Memory B cell (primary cell): ENCODE measurements around the gene PRG2.

Experiments
- ATAC-seq: fragments of 150-1000 bp; cut with Tn5 transposase; 2 replicates; pipeline ENCODE4 v1.10.0; 2021; ENCODE audit warnings: low read depth, mild to moderate bottlenecking, moderate library complexity
- DNase-seq, 2 donors: peaks; one replicate each; pipeline ENCODE4 v3.0.0; 2022; ENCODE audit warnings: low spot score in 2 of 2
- H3K27ac Mint-ChIP-seq: one replicate; pipeline ENCODE4 v1.8.0; 2022; ENCODE audit warnings: mild to moderate bottlenecking, moderate library complexity, mixed read lengths
- H3K27me3 Mint-ChIP-seq: one replicate; pipeline ENCODE4 v1.8.0; 2022; ENCODE audit warnings: mixed read lengths
- H3K36me3 Mint-ChIP-seq: one replicate; pipeline ENCODE4 v1.8.0; 2022; ENCODE audit warnings: mild to moderate bottlenecking, mixed read lengths
- H3K4me1 Mint-ChIP-seq: one replicate; pipeline ENCODE4 v1.8.0; 2022; ENCODE audit warnings: mixed read lengths
- H3K4me3 Mint-ChIP-seq: one replicate; pipeline ENCODE4 v1.8.0; 2022; ENCODE audit warnings: mild to moderate bottlenecking, moderate library complexity, mixed read lengths
- H3K9me3 Mint-ChIP-seq: one replicate; pipeline ENCODE4 v1.8.0; 2022; ENCODE audit warnings: mixed read lengths

Gene PRG2

DNA sequence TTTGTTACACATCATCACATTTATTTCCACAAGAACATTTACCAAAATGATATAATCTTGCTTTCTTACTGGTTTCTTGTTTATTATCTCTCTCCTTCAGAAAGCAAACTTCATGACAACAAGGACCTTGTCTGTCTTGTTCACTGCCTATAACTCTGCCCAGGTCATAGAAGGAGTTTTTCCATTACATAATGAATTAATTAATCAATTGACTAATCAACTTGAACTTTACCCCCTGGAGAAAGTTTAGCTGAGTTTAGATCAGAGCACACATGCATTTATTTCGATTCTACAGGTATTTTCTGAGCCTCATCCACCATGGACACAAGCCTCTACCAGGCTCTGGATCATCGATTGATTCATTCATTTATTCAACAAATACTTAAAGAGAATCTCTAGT, 6.3 kb upstream of the PRG2 start:
- H3K27me3 Mint-ChIP-seq, result no peaks in the 10 kb centered on the region
- no peaks in the 10 kb centered on the region for H3K9me3 Mint-ChIP-seq
- DNase-seq (no peak), ATAC-seq (no peak)
- H3K4me3 Mint-ChIP-seq, result no peak overlapping the region
- H3K36me3 Mint-ChIP-seq, result no peaks in the 10 kb centered on the region
- no peak overlapping the region for H3K27ac Mint-ChIP-seq
- no peaks in the 10 kb centered on the region for H3K4me1 Mint-ChIP-seq

DNA sequence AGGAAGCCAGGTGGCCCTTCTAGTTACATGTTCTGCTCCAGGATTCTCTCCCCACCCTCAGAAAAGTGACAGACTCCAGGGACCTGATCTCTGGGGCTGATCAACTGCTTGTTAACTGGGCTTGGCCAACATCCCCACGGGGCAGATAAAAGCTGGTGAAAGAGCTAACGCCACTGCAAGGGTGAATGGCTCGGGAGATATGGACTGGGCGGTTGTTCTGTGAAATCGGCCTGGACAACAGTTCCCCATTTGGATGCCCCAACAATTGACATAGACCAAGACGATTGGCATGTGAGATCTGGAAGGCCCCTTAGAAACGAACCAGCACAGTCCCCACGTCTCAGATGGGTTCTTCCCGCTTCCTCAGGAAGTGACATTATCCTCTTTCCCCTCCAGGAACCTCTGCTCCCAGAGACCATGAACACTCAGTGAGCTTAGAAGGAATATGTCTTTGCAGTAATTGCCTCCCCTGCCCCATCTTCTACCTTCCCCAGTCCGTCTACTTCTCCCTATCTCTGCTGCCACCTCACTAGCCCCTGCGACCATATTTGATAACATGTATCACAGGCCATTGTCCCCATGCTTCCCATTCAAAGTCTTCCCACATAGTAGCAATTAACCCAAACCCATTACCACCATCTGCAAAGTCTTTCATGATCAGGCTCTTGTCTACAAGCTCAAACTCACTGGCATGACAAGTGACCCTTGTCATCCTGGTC, 5.6 kb upstream of the PRG2 start:
- no peak overlapping the region for H3K27ac Mint-ChIP-seq
- DNase-seq (no peak), ATAC-seq (no peak)
- no peaks in the 10 kb centered on the region for H3K9me3 Mint-ChIP-seq
- H3K4me1 Mint-ChIP-seq, result no peaks in the 10 kb centered on the region
- no peaks in the 10 kb centered on the region for H3K27me3 Mint-ChIP-seq
- H3K4me3 Mint-ChIP-seq, result no peak overlapping the region
- H3K36me3 Mint-ChIP-seq, result no peaks in the 10 kb centered on the region

DNA sequence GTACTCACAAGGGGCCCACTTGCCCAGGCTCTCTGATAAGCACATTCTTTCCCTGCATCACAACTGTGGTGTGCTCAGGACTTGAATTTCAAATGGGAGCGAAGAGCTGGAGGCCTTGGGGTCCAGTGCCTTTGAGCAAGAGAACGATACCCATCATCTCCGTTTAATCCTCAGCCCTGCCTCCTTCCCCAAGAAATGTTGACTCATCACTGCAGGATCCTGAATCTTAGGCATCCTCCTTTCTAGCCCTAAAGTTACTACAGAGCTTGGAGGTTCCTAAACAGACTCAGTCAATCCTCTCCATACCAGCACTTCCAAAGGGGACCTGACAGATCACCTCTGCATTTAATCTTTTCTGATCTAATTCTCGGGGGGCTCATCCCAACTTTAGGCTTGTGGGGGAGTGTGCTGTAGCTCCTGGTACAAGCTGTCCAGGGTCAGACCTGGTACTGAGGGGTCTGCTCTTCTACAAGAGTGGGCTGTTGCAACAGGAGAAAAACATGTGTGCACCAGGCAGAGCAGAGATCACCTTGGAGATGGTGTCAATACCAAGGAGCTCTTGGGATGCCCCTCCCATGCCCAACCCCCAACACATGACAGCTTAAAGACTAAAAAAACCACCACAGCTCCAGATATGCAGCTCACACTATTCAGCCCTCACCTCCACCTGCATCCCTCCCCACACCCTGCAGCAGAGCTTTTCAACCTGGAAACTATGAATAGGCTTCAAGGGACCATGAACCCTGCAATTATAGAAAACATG, 3.9 kb upstream of the PRG2 start:
- no peak overlapping the region for H3K27ac Mint-ChIP-seq
- no peaks in the 10 kb centered on the region for H3K27me3 Mint-ChIP-seq
- ATAC-seq, result no peak
- no peak for DNase-seq
- H3K4me3 Mint-ChIP-seq, result no peak overlapping the region
- H3K4me1 Mint-ChIP-seq, result no peaks in the 10 kb centered on the region
- no peaks in the 10 kb centered on the region for H3K36me3 Mint-ChIP-seq
- H3K9me3 Mint-ChIP-seq, result no peaks in the 10 kb centered on the region

DNA sequence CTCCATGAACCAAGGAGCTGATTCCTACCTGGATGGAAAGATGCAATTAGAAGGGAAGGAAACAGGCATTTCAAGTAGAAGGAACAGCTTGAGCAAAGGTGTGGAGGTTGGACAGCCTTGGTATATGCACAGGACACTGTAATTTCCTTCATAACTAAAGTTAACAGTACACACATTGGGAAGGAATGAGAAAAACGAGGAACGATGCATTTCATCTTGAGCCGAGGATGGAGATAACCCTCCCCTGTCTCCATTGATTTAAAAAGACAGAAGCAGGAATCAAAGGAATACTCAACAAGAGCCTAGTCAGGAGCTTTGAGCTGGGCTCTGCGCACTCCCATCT, 2.3 kb upstream of the PRG2 start:
- H3K36me3 Mint-ChIP-seq, result no peaks in the 10 kb centered on the region
- no peaks in the 10 kb centered on the region for H3K9me3 Mint-ChIP-seq
- ATAC-seq, result no peak
- no peak overlapping the region for H3K27ac Mint-ChIP-seq
- no peaks in the 10 kb centered on the region for H3K4me1 Mint-ChIP-seq
- H3K4me3 Mint-ChIP-seq, result no peak overlapping the region
- H3K27me3 Mint-ChIP-seq, result no peaks in the 10 kb centered on the region
- DNase-seq, result no peak

DNA sequence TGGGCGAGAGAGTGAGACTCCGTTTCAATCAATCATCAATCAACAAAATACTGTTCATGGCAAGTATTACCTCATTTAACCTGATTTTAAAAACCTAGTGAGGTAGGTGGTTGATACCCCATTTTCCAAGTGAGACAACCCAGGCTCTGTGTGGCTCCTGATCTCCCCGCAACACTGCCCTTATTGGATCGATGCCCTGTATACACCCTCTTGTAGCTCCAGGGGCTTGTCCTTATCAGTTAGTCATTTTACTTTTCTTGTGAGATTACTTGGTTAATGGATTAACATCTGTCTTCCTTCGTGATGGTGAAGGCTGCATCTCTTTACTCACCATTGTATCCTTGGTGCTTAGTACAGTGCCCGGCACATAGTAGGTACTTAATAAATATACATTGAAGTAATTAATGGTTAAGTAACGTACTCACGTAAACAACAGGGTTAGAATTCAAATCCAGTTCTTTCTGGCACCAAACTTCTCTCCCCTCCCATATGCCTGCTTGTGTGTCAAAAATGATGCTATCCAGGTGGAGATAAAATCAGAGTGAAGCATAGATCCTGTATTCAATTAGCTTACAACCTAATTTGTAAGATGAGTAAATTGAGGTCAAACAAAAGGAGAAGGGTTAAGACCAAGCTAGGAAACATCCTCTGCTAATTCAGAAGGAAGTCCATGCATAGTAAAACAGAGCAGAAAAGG, 1.8 kb upstream of the PRG2 start:
- Mint-ChIP-seq H3K4me1 (no peaks in the 10 kb centered on the region), H3K27me3 (no peaks in the 10 kb centered on the region), H3K27ac (no peak overlapping the region), H3K36me3 (no peaks in the 10 kb centered on the region), H3K4me3 (no peak overlapping the region), H3K9me3 (no peaks in the 10 kb centered on the region)
- DNase-seq (no peak), ATAC-seq (no peak)

DNA sequence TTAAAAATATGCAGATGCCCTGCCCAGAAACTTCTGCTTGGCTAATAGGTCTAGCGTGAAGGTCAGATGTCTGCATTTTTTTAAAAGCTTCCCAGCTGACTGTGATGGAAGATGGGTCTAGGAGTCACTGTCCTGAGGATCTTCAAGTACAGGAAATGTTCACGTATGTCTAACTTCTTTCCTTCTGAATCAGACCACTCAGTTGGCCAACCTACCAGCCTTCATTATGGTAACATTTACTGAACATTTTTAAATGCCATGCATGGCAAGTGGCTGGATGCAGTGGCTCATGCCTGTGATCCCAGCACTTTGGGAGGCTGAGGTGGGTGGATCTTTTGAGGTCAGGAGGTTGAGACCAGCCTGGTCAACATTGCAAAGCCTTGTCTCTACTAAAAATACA, 1.1 kb upstream of the PRG2 start:
- no peaks in the 10 kb centered on the region for H3K9me3 Mint-ChIP-seq
- ATAC-seq, result no peak
- no peaks in the 10 kb centered on the region for H3K36me3 Mint-ChIP-seq
- DNase-seq, result no peak
- no peaks in the 10 kb centered on the region for H3K27me3 Mint-ChIP-seq
- no peak overlapping the region for H3K4me3 Mint-ChIP-seq
- H3K27ac Mint-ChIP-seq, result no peak overlapping the region
- no peaks in the 10 kb centered on the region for H3K4me1 Mint-ChIP-seq

DNA sequence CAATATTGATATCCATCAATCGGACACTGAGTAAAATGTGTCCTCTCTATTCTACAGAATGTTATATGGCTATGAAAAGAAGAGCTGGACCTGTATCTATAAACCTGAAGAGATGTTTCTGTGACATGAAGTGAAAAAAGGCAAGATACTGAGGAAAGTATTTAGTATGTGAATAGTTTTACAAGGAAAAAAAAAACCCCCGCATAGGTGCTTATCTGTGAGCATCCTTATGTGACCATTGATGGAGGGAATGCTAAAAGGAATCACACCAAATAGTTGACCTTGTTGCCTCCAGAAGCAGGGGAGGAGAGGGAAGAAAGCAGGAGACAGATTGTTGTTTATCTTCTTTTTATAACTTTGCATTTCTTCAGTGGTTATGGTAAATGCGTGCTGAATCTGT, 661 bp upstream of the PRG2 start:
- Mint-ChIP-seq H3K27ac (no peak overlapping the region), H3K4me3 (no peak overlapping the region), H3K36me3 (no peaks in the 10 kb centered on the region), H3K9me3 (no peaks in the 10 kb centered on the region), H3K27me3 (no peaks in the 10 kb centered on the region), H3K4me1 (no peaks in the 10 kb centered on the region)
- ATAC-seq (no peak), DNase-seq (no peak)

DNA sequence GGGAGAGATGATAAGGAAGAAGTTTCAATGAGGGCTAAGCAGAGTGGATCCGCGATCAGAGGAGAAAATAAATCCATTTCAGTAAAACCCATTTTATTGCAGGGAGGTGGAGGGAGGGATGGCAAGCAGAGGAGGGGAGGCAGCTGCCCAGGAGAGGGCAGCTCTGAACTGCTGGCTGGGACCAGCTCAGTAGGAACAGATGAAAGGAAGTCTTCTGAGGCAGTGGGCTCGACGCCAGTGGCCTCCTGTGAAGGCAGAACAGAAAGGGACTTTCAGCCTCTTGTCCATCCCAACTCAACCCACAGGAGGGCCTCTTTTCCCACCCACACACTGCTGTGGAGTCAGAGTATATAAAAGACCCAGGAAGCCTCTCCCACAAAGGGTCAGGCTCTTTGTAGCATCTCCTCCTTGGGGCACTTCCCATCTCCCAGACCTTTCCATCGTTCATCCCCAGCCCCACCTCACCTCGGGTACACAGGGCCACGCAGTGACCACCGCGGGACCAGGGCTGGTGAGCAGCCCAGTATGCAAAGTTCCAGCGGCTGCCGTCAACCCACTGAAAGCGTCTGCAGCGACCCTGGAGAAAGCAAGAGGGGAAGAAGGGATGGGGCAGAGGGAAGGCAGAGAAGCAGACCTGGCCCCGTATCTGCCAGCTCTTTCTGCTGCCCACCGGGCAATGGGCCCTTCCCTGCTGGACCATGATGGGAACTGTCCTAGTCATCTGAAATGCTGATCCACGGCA, 3.0 kb downstream of the PRG2 start:
- no peak overlapping the region for H3K27ac Mint-ChIP-seq
- H3K27me3 Mint-ChIP-seq, result peaks cover 5% of the 10 kb centered on the region
- no peaks in the 10 kb centered on the region for H3K9me3 Mint-ChIP-seq
- no peak for DNase-seq
- ATAC-seq, result no peak
- H3K36me3 Mint-ChIP-seq, result no peaks in the 10 kb centered on the region
- no peak overlapping the region for H3K4me3 Mint-ChIP-seq
- no peaks in the 10 kb centered on the region for H3K4me1 Mint-ChIP-seq

DNA sequence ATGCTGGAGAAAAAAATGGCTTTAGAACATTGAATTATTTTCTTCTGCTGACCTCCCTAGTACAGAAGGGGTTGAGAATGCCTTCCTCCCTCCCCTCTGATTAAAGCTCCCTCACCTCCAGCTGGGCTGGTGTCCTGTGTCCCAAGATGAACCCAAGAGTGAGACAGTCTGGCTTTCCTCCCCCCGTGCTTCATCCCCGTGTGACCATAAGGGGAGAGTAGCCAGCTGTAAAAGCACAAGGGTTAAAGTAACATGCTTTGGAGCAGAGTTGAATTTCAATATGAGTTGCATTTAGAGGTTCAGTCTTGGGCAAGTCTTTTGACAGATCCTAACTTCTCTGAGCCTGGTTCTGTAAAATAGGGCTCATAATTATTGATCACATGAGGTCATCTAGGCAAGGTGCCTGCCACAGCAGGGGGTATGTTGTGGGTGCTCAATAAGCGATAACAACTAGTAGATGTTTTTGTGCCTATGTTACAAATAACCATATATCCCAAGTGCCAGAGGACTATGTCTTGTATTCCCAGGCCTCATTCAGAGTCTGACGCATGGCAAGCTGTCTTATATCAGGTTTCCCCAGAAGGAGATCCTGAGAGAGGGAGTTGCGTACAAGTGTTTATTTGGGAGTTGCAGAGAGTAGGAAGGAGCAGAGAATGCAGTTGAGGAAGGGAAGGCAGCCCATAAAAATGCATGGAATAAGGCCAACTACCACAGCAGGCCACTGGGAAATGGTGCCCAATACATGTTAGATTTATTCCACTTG, 4.1 kb downstream of the PRG2 start:
- no peaks in the 10 kb centered on the region for H3K4me1 Mint-ChIP-seq
- peaks cover 8% of the 10 kb centered on the region for H3K27me3 Mint-ChIP-seq
- H3K36me3 Mint-ChIP-seq, result no peaks in the 10 kb centered on the region
- H3K9me3 Mint-ChIP-seq, result no peaks in the 10 kb centered on the region
- ATAC-seq (no peak), DNase-seq (no peak)
- no peak overlapping the region for H3K4me3 Mint-ChIP-seq
- no peak overlapping the region for H3K27ac Mint-ChIP-seq

DNA sequence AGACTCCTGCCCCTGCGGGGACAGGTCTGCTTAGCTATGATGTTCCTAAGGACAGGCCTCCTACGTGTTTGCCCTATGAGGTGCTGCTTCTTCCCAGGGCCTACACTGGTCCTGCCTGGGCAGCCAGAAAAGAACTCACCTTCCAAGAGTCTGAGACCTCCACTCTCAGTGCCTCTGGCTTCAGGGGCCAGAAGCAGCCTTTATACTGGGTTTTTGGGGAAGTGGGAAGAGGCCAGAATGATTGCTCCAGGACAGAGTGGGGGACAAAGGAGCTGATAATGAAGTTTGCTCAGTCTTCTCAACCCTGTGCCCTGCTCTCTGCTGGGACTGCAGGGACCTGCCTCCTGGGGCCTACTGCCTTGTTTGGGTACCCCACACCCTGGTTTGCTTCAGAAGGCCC, 9.5 kb downstream of the PRG2 start, which contains the start of gene PRG3:
PRG3 (minus strand) TSS at position 176 of the 400 bp plus-strand sequence. CDS start 442 bp downstream, outside the sequence.
- Mint-ChIP-seq H3K9me3 (no peaks in the 10 kb centered on the region), H3K27ac (no peak within 1 kb of the TSS)
- ATAC-seq, result no peak

DNA sequence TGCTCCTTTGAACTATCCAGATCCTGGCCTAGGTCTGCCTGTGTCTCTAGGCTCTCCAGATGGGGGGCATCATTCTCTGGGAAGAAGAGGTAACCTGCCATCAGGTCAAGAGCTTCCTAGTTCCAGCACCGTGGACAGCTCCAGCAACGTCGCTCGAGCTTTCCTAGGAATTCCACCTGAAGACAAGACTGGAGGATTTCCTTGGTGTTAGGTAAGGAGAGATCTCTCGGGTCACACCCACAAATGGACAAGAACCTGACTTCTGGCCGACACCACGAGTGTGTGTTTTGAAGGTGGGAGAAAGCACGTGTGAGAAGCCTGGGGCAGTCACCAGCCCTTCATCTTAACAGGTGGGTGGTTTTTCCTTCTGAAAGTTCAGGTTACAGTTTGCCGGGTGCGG, 10.7 kb downstream of the PRG2 start:
- ATAC-seq, result no peak
- no peaks in the 10 kb centered on the region for H3K9me3 Mint-ChIP-seq
- H3K27ac Mint-ChIP-seq, result no peak overlapping the region
- DNase-seq, result no peak
- no peaks in the 10 kb centered on the region for H3K36me3 Mint-ChIP-seq
- H3K27me3 Mint-ChIP-seq, result peaks cover 16% of the 10 kb centered on the region
- H3K4me3 Mint-ChIP-seq, result no peak overlapping the region
- H3K4me1 Mint-ChIP-seq, result no peaks in the 10 kb centered on the region

More for the DNA sequence above, 9.5 kb downstream of the PRG2 start, which contains the start of gene PRG3:
- Mint-ChIP-seq H3K27me3 (peaks cover 19% of the 10 kb centered on the region), H3K36me3 (no peaks in the 10 kb centered on the region), H3K4me3 (no peak within 1 kb of the TSS), H3K4me1 (no peaks in the 10 kb centered on the region)
- DNase-seq, result no peak

DNA sequence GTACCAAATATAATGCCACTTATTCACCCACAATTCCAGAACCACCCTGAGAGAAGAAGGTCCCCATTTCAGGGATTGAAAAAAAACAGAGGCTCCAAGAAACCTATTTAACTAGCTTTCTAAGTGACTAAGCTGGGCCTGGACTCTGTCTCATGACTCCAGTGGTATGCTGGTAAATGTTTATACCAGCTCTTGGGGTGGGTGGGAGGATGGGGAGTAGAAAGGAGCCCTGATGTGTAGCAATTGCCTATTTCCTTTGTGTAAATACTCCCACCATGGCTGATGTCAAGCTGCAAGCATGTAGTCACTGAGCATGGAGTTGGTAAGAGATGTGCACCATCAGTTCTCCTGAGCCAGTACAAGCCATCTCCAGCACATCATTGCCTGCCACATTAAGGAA, 12.3 kb downstream of the PRG2 start:
- no peak overlapping the region for H3K27ac Mint-ChIP-seq
- ATAC-seq, result no peak
- H3K9me3 Mint-ChIP-seq, result no peaks in the 10 kb centered on the region
- DNase-seq, result no peak
- H3K4me1 Mint-ChIP-seq, result no peaks in the 10 kb centered on the region
- no peaks in the 10 kb centered on the region for H3K36me3 Mint-ChIP-seq
- no peak overlapping the region for H3K4me3 Mint-ChIP-seq
- peaks cover 16% of the 10 kb centered on the region for H3K27me3 Mint-ChIP-seq

DNA sequence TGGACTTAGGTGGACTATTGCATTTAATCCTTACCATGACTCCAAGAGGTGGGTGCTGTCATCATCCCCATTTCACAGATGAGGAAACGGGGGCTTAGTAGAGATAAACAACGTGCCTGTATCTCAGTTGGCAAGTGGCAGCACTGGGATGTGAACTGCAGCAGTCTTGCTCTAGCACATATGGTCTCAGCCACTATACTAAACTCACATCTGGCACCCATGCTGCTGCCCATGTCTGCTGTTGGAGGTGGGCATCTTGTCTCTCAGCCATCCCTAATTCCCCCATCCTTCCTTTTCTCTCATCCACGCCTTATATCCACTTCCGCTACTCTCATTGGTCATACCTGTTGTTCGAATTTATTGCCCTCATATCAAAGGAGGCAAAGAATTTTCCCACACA, 13.3 kb downstream of the PRG2 start:
- no peak for DNase-seq
- no peaks in the 10 kb centered on the region for H3K36me3 Mint-ChIP-seq
- ATAC-seq, result no peak
- H3K4me3 Mint-ChIP-seq, result no peak overlapping the region
- H3K9me3 Mint-ChIP-seq, result no peaks in the 10 kb centered on the region
- H3K4me1 Mint-ChIP-seq, result no peaks in the 10 kb centered on the region
- peaks cover 12% of the 10 kb centered on the region for H3K27me3 Mint-ChIP-seq
- no peak overlapping the region for H3K27ac Mint-ChIP-seq
